Activated naive CD8-positive, alpha-beta T cell treated with anti-CD3 and anti-CD28 coated beads, Interleukin-2, amount 50 U/mL, for 16 hours (primary cell): ENCODE measurements around the gene SLC35G6.
"Not testable (repeated sequence)": the region's sequence is repeated elsewhere in the genome, so short reads cannot be mapped to it uniquely, and the experiment has no call there.

Experiments used
- DNase-seq: peaks from one replicate; pipeline ENCODE4 v3.0.0-alpha.2; 2020; ENCODE audit warnings: low read depth, low spot score

The SLC35G6 gene

GRCh38 chr17:7460850-7461660, 20.2 kb upstream of the SLC35G6 start:
- DNase-seq = no peak

- DNase-seq = no peak
Observed at GRCh38 chr17:7462474-7463371, 18.5 kb upstream of the SLC35G6 start.

DNA sequence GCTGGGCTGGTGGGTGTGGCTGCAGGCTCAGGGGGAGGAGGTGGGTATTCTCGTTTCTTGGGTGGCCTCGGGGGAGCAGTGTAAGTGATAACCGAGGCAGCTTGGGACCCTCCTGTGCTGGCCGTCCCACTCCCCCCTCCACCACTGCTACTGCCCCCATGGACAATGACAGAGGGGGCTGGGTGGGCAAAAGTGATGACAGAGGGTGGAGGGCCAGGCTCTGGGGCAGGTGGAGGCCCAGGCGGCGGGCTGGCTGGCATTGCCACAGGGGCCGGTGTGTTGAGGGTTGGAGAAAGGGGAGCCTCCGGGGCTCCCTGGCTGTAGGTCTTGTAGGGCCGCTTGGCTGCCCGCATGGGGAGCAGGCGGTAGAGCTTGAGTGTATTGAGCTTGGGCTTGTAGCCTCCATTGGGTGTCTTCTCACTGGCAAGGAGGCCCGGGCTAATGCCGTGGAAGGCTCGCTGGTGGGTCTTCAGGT, 17.8 kb upstream of the SLC35G6 start:
- no peak for DNase-seq

GRCh38 chr17:7464081-7464480, 17.2 kb upstream of the SLC35G6 start:
- DNase-seq = no peak

- no peak for DNase-seq
Observed at GRCh38 chr17:7465597-7466275, 15.5 kb upstream of the SLC35G6 start.

GRCh38 chr17:7466318-7466638, 15.0 kb upstream of the SLC35G6 start:
- no peak for DNase-seq

DNA sequence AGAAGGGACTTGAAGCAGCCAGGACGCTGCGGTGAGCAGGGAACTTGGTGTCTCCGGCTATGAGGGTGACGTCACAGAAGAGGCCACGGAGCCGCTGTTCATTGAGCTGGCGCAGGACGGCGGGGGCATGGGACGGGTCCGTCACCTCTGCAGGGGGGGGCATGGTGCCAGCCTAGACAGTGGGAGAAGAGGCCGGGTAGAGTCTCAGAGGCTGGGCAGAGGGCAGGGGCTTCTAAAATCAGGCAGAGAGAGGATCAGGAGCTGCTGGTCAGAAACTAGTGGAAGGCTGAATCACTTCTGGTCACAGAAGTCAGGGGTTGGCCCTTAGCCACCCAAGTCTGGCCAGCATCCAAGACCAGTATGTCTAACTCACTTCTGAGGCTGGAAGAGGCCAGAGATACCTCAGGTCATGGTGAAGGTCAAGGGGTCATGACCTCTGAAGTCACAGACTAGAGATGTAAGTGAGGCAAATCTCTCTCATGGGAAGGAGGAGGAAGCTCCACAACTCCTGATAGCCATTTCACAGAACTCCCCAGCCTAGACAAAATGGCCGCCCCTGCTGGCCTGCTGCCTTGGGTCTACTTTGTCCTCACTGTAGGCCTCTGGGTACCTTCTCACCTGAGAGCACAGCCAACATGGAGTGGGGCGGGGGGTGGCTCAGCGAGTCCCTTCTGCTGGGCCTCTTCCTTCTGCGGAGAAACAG, 14.5 kb upstream of the SLC35G6 start:
- DNase-seq = no peak

DNA sequence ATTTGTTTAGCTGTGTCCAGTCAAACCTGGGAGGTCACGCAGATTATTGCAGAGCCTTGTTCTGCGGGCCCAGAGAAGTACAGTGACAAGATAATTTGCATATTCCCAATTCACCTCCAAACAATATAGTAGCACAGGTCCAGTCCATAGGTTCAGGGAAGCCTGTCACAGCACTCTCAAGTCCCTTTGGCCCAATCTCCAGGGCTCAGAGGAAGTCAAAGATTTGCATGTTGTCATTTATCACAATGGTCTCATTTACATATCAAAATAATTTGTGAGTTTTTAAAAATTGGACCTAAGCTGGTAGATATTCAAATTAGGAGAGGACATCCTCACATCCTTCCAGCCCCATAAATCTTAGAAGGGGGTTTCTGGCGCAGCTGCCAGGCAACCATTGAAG, 13.7 kb upstream of the SLC35G6 start:
- DNase-seq = no peak

GRCh38 chr17:7468290-7468689, 13.0 kb upstream of the SLC35G6 start:
- DNase-seq = no peak

DNA sequence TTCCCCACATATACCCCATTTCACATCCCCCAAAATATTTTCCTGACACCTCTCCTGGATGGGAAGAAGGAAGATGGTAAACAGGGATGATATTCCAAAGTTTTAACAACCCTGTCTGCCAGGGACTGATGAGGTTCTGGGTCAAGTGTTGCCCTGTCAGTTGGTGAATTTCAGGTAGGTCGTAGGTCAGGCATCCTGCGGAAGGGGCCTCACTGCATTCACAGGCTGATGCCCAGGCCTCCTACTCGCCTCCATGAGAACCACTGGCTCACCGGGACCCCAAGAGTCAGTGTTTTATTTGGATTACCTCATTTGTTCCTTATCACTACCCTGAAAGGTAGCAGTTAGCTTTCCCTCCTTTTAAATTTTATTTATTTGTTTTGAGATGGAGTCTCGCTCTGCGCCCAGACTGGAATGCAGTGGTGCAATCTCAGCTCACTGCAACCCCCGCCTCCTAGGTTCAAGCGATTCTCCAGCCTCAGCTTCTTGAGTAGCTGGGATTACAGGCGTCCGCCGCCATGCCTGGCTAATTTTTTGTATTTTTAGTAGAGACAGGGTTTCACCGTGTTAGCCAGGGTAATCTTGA, 12.3 kb upstream of the SLC35G6 start:
- DNase-seq = no peak

GRCh38 chr17:7469843-7470242, 11.4 kb upstream of the SLC35G6 start:
- not testable (repeated sequence) for DNase-seq

DNA sequence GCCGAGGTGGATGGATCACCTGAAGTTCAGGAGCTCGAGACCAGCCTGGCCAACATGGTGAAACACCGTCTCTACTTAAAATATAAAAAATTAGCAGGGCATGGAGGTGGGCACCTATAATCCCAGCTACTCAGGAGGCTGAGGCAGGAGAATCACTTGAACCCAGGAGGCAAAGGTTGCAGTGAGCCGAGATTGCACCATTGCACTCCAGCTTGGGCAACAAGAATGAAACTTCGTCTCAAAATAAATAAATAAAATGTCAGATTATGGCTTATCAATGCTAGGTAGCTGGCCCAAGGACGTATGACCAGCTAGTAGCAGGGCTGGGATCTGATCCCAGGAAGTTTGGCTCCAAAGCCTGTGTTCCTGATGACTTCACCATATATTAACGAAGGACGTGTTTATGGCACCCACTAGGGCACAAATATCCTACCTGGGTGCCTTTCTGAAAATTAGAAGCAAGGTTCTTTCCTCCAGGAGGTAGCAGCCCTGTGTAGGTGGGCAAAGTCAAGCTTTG, 10.7 kb upstream of the SLC35G6 start:
- not testable (repeated sequence) for DNase-seq

DNA sequence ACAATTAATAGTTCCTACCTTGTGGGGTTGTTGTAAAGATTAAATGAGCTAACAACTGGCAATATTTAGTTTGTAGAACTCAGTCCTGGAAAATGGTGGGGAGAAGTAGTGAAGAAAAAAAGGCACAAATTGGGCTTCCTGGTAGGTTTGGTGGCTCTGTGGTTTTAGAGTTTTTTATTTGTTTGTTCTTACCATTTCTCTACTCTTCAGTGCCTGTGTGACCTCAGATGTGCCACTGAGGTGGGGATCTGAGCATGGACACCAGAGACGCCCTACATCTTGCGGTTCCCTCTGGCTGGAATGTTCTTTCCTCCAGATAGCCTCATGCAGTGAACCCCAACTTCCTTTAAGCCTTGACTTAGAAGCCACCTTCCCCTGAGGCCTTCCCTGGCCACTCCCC, 9.5 kb upstream of the SLC35G6 start:
- no peak for DNase-seq

- DNase-seq = not testable (repeated sequence)
Observed at GRCh38 chr17:7474767-7475166, 6.5 kb upstream of the SLC35G6 start.

DNA sequence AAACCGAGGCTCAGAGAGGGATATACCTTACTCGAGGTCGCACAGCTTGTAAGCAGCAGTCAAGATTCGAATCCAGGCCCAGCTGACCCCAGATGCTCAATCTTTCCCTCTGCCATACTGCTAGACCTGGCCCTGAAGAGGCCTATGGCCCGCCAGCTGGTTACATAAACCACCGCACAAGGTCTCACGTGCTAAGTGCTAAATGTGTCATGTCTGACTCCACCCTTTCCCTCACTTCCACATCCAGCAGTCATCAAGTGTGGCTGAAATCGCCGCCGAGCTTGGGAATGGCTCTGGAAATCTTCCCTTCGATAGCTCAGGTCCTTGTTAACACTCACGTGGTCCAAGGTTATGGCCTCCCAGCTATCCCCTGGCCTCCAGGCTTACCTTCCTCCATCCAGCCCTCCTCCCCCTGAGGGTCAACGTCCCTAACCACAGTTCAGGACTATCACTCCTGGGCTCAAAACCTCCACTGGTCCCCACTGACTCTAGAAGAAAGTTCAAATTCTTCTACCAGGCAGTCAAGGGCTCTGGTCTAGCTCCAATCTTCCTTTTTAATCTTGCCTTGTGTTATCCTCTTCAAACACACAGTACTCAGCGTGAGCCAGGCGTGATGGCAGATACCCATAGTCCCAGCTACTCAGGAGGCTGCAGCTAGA, 5.4 kb upstream of the SLC35G6 start:
- DNase-seq = no peak

DNA sequence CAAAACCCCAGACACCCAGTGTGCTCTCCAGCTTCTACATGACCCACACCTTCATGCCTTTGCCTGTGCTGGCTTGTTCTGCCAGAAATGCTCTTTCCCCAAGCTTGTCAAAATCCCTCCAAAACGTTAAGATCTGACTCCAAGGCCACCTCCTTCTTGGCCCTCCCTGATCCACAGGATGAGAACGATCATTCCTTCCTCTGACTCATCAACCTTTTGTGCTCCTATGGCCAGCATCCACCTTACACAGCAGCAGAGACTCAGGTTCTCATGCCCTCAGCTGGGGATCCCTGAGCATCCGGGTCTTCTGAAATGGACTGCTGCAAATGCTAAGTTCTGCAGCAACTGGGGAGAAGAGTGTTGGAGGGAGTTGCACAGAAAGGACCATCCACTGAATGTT, 4.8 kb upstream of the SLC35G6 start:
- no peak for DNase-seq

- no peak for DNase-seq
Observed at GRCh38 chr17:7476951-7477350, 4.3 kb upstream of the SLC35G6 start.

- DNase-seq = no peak
Observed at GRCh38 chr17:7477392-7478275, 3.6 kb upstream of the SLC35G6 start.
